ENCODE results near the gene PAX7. TPM values are rescaled to one million over a fixed set of nuclear protein-coding genes. Genes with fewer than 3 reads are reported as not detected.

Gene PAX7
- total and polyA plus RNA-seq, 8 donors: not detected

- Histone ChIP-seq H3K4me3 (no peak overlapping the region), H3K9me3 (peaks cover 0 to 9% (median 7%) of the 10 kb centered on the region in 4 donors), H3K27ac (no peak overlapping the region), H3K27me3 (peaks cover 0 to 94% (median 45%) of the 10 kb centered on the region in 3 donors), H3K36me3 (no peaks in the 10 kb centered on the region), H3K4me1 (no peaks in the 10 kb centered on the region)
- TF ChIP-seq EP300 (IDR thresholded peaks at IDR 0.05): no peak
- TF ChIP-seq POLR2A (IDR thresholded peaks at IDR 0.05): no peak
- TF ChIP-seq CTCF (IDR thresholded peaks at IDR 0.05): no peak
- TF ChIP-seq POLR2AphosphoS5 (IDR thresholded peaks at IDR 0.05): no peak
- 68 to 74% (median 72%) methylated on average over 6 to 7 of the region's 7 CpGs for WGBS, 5 donors
- no peak for DNase-seq
- intact Hi-C loops (cut with DNase I; ENCODE audit: low total_unique reads): no loop called here
Measured at GRCh38 chr1:18614069-18614735, 16.4 kb upstream of the PAX7 start.

GRCh38 chr1:18618546-18619466, 11.8 kb upstream of the PAX7 start:
- Histone ChIP-seq H3K27ac (no peak overlapping the region), H3K9me3 (peaks cover 0 to 5% (median 0%) of the 10 kb centered on the region in 4 donors), H3K4me1 (no peaks in the 10 kb centered on the region), H3K27me3 (peaks cover 0 to 94% (median 36%) of the 10 kb centered on the region in 3 donors), H3K4me3 (no peak overlapping the region), H3K36me3 (no peaks in the 10 kb centered on the region)
- TF ChIP-seq POLR2A (IDR thresholded peaks at IDR 0.05) (no peak), EP300 (IDR thresholded peaks at IDR 0.05) (no peak), CTCF (IDR thresholded peaks at IDR 0.05) (no peak), POLR2AphosphoS5 (IDR thresholded peaks at IDR 0.05) (no peak)
- DNase-seq: no peak
- 41 to 54% (median 48%) methylated on average over 10 of the region's 10 CpGs for WGBS, 5 donors
- intact Hi-C loops (cut with DNase I; ENCODE audit: low total_unique reads): no loop called here

- Histone ChIP-seq H3K4me3 (no peak overlapping the region), H3K36me3 (no peaks in the 10 kb centered on the region), H3K27me3 (peaks cover 0 to 94% (median 37%) of the 10 kb centered on the region in 3 donors), H3K27ac (no peak overlapping the region), H3K9me3 (no peaks in the 10 kb centered on the region), H3K4me1 (no peaks in the 10 kb centered on the region)
- intact Hi-C loops (cut with DNase I; ENCODE audit: low total_unique reads): no loop called here
- no peak for DNase-seq
- WGBS, 5 donors: 50 to 71% (median 61%) methylated on average over 2 of the region's 2 CpGs
- no peak for TF ChIP-seq POLR2AphosphoS5 (IDR thresholded peaks at IDR 0.05)
- no peak for TF ChIP-seq POLR2A (IDR thresholded peaks at IDR 0.05)
- no peak for TF ChIP-seq CTCF (IDR thresholded peaks at IDR 0.05)
- TF ChIP-seq EP300 (IDR thresholded peaks at IDR 0.05): no peak
Measured at GRCh38 chr1:18619467-18619835, 11.2 kb upstream of the PAX7 start.

DNA sequence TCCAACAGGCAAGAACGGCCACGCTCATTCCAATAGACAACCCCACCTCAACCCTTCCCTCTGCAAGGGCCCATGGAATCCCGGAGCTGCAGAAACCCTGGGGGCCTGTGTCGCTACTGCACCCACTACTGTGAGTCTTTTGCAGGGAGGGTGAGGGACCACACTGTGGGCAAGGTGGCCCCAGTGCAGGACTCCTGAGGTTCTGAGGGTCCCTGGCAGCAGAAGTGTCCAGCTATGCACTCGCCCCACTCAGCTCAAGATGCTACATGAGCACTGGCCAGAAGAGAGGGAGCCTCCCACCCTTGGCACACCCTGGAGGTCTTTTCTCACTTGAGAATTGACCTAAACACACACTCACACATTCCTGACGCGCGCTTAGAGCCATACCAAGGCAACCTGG, 2.1 kb upstream of the PAX7 start:
- H3K4me3 ChIP-seq: no peak overlapping the region
- no peaks in the 10 kb centered on the region for H3K9me3 ChIP-seq
- H3K4me1 ChIP-seq: peaks cover 0 to 30% (median 15%) of the 10 kb centered on the region in 4 donors
- no peak for TF ChIP-seq CTCF (IDR thresholded peaks at IDR 0.05)
- TF ChIP-seq POLR2AphosphoS5 (IDR thresholded peaks at IDR 0.05): no peak
- no peak for TF ChIP-seq EP300 (IDR thresholded peaks at IDR 0.05)
- no peak for TF ChIP-seq POLR2A (IDR thresholded peaks at IDR 0.05)
- no peak for DNase-seq
- no peaks in the 10 kb centered on the region for H3K36me3 ChIP-seq
- intact Hi-C loops (cut with DNase I; ENCODE audit: low total_unique reads): no loop called here
- no peak overlapping the region for H3K27ac ChIP-seq
- WGBS, 5 donors: 51 to 74% (median 67%) methylated on average over 8 of the region's 8 CpGs
- H3K27me3 ChIP-seq: peaks cover 31 to 100% (median 72%) of the 10 kb centered on the region in 3 donors
